Pulmonary artery endothelial cell (primary cell): ENCODE data around the gene PDE4B. TPM values are rescaled to one million over a fixed set of nuclear protein-coding genes. Genes with fewer than 3 reads are reported as not detected.

Experiments used
- DNase-seq: peaks from one replicate; pipeline ENCODE4 v3.0.0-alpha.2; 2011; ENCODE audit warnings: low read depth, low spot score
- total RNA-seq: library from RNA; depleted of rRNA; stranded (reverse); fragments of >200 nt; gene quantifications from 2 replicates; pipeline ENCODE4 v1.2.3, GENCODE V29; 2014

The PDE4B gene
- total RNA-seq, 1 donor from 2014 or later: 53.2 TPM

DNA sequence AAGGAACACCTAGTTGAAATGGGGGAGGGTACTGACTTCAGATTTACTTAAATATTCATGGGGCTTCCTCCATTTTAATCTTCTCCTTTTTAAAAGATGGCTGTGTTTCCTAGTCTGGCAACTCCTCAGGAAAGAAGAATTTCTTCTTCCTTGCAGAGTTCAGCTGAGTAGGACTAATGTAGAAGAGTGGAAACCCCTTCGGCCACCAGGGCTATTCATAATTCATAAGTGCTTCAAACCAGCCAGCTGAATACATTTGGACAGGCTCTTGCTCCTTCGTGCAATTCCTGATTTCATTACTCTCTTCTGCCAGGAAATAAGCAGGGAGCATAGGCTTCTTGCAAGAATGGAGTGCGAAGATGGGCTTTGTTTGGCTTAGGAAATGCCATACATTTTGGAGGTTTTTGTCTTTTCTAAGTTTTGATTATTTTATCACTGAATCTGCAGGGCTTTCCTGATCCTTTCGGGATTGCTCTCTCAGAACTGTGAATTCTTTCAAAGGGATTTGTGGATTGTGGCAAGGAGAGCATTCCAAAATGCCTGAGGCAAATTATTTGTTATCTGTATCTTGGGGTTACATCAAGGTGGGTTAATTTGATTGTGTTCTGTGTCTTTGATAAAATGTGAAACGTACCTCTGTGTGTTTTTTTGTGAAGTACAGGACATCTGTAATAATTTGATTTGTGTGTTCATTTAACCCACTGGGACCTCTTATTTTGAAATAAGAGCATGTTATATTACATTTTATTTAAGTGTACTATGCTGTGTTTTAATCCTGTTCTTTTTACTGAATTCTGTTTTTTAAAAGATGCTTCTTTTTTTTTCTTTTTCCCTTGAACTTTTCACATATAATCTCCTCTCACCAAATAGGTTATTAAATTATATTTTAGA, 561.9 kb downstream of the PDE4B start:
- peak; percentile 51 for DNase-seq

DNA sequence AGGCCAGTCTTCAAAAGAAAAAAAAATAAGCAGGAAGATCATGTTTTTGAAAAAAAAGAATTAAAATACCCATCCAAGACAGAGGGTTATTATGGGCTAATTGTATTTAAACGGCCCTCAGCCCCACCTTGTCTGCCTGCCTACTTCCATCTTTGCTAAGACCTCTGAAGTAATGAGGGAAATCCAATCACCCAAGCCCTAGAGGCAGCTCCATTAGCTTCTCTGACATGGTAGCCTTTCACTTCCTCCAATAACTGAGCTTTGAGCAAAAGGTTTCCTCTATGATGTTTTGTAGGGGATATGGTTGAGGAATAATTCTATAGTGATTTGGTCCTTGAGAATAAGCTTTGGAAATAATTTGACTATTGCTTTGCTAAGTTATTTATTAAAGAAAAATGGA, 563.1 kb downstream of the PDE4B start:
- no peak for DNase-seq

DNA sequence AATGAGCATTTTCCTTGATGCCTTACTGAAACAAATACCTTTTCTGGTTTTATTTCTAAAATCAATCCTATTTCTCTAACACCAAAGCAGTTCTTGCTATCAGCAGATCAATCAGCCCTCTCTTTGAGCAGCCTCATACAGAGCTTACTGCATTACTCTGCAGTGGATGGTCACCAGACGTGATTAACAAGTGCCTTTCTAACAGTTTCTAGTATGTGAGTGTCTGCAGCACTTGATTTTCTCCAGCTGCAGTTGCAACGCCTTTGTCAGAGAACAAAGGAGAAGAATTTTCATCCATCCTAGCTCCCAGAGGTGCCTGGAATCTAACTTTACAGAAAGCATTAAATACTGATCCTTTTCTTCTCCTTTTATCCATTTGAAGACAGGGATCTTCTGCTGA, 563.9 kb downstream of the PDE4B start:
- DNase-seq: no peak

DNA sequence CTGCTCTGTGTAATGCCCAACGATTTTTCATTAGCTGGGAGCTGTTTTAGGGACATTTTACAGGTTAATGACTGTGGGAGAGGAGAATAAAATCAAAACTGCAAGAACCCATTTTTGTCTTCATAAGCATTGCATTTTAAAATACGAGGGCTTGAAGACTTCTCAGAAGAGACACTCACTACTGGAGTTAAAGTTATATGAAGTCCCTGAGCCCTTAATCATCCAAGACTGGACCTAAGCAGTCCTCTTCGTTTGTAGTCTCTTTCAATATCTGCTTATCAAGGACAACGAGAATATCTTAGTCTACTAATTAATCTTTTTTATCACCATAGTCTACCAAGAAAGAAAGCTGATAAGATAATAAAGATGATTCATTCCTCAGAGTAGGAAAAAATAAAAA, 564.3 kb downstream of the PDE4B start:
- no peak for DNase-seq

DNA sequence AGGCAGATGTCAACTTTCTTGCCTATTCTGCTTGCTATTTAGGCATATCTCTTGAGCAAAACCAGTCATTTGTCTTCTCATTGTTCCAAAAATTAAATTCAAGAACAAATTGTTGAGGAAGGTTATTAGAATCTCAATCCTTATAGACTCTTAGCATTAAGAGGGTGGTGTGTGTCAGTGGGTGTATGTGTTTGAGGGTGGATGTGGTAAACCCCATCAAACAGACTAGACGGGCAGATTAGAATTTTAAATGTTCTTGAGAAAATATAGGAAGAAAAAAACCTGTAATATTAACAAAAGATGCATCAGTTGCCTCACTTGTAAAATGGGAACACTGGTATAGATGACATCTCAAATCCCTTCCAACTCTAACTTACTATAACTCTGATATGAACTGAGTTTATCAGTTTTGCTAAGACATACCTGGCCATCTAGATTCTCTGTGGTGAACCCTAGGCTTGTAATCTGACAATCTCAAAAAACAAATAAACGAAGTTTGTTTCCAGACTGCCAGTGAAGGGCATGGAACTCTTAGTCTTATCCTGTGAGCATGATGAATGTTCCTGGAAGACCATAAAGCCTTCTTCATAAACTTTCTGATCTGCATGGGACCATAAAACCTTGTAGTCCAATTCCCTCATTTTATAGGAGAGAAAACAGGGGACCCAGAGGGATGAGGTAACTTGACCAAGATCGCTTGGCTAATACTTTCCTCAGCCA, 564.9 kb downstream of the PDE4B start:
- DNase-seq: no peak

DNA sequence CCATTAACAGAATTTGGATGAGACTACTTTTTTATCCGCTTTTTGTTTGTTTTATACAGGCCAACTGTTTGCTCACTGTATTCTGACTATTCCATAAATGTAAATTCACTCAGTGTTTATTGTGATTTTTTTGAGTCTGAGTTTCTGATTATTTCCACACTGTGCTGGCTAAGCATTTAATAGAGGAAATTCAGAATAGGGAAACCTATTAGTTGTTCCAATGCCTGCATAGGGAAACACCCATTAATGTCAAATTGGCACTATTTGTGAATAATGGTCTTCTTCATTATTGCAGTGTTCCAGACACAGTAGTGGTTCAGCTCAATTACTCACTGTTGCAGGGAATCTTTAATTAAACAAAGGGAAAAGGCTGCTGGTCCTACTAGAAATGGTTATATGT, 566.6 kb downstream of the PDE4B start:
- DNase-seq: no peak

DNA sequence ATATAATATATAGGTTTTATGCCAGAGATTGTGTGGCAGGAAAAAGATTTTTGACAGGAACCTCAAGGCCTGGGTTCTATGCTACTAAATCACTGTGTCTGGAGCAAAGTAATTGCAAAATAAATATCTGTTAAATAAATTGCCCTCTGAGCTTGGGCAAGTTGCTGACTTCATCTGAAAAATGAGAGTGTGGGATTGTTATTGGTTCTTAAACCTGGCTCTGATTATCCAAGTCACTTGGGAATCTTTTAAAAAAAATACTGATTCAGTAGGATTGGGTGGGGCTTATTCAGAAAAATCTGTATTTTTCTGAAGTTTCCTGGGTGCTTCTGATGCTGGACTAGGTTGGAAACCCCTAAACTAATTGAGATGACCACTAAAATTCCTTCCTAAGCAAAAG, 567.1 kb downstream of the PDE4B start:
- DNase-seq: no peak

DNA sequence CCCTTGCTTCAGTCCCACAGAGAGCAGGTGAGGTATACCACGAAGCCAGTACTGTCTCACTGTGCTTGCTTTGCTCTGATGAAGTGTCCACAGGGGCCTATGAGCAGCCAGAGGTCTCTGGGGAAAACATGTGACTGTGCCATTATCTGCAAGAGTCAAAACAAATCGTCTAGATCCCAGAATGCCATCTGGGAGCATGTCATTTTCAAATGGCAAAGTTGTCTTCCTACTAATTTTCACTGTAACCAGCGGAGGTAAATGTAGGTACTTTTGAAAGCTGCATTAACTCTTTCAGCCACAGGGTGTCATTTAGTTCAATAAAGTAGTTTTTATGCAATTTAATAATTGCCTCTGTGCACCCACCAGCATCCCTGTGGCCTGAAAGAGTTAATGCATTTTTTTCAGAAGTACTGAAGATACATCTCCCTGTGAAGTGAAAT, 567.6 kb downstream of the PDE4B start:
- DNase-seq: no peak

DNA sequence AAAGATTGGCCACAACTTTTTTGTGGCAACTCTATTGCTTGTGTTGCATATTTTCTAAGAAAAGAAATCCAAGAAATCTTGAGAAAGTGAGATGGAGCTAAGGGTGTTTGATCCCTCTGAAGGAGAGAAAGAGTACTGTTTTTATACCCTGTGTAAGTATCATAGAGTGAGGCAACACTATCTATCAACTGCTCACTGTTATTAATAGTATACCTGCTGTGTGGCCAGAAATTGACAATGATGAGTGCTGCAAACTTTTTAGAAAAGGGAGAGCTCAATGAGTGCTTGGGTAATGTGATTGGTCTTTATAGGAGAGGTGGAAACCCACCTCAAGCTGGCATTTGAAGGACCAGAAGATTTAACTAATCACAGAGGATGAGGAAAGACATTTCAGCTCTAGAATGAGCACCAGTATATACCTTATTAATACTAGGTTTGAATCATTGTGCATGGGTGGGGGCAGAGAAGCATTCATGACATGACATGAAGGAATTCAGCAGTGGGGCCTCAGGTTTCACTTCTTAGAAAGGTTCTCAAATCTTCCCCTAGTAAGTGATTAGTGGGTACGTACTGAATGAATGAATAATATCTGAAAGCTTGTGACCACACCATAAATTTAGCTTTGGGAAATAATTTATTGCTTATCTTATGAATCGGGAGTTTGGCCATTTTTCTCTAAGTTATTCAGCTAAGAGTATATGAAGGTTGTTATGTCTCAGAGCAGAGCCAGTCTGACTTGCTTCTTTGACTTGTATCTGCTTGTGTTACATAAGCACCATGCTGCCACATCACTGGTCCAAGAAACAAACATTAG, 572.1 kb downstream of the PDE4B start:
- no peak for DNase-seq

DNA sequence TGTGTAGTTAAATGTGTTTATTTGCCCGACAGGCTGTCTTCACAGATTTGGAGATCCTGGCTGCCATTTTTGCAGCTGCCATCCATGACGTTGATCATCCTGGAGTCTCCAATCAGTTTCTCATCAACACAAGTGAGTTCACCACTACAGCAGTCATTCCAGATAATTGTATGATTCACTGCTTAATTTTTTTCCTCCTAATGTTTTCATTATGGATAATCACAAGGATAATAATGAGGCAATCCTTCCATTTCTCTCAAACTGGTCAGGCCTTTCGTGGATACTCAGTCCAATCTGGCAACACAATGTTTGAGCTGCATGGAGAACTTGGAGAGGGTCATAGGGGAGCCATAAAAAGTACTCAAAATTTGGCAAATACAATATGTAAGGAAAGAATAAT, 572.9 kb downstream of the PDE4B start:
- no peak for DNase-seq

DNA sequence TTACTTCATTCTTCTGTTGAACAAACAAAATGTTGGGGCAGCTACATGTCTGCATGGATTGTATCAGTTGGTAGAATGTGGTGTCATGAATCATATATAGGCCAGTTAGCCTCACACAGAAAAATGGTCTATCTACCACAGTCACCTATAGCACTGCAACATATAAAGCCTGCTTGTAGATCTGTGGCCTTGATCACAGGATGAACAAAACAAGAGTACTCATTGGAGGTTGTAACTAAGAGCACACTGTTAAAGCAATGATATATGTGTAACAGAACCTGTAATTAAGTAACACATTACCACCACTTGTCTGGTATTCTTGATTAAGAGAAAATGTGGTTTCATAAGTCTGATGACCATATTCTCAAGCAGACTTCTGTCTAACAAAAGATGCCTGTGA, 573.9 kb downstream of the PDE4B start:
- DNase-seq: no peak

DNA sequence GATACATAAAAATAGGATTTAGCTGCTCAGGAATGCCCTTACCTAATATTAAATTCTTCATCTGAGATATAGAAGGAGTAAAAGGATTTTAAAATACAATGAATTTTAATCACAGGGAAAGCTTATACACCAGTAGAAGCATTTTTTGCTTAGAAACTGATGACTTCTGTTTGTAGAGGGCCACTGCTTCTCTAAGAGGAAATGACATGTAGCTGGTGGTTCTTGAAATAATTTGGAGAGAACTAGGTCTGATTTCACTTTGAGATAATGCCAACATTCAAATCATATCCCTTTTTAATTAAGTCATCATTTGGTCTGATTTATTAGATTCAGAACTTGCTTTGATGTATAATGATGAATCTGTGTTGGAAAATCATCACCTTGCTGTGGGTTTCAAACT, 574.7 kb downstream of the PDE4B start:
- no peak for DNase-seq

DNA sequence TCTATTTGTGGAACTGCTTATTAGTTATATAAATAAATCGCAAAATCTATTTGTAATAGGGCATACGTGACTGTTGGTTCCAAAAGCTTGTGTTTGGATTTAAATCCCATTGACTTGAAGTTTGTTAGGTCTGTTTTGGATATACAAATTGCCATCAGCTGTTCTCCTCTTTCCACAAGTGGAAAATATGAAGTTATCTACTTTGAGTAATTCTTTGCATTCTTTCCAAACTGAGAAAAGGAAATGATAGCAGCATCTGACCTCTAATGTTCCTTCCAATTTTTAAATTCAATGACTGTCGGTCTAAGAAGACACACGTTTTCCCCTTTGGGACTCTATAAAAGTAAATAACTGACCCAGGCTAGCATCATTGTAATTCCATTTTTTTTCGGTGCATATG, 575.6 kb downstream of the PDE4B start:
- no peak for DNase-seq

DNA sequence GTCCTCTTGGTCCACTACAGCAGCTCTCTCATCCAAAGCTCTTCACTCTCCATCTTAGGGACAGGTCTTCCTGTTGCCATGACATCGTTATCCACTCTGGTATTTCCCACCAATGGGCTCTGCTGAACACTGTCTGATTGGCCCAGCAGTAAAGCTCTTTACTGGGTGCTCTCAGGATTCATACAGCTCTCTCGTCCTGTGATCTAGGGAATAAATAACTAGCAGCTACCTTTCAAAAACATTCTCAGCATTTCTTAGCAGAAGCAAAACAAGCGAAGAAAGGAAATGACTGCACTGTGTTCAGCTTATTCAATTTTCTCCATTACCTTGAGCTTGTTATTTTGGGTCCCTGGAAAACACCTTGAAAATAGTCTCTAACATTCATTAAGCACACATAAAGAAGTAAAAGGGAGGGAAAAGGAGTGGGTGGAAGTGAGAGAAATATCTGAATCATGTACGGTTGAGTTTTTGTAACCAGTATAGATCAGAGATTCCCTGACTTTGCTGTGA, 577.8 kb downstream of the PDE4B start:
- no peak for DNase-seq

DNA sequence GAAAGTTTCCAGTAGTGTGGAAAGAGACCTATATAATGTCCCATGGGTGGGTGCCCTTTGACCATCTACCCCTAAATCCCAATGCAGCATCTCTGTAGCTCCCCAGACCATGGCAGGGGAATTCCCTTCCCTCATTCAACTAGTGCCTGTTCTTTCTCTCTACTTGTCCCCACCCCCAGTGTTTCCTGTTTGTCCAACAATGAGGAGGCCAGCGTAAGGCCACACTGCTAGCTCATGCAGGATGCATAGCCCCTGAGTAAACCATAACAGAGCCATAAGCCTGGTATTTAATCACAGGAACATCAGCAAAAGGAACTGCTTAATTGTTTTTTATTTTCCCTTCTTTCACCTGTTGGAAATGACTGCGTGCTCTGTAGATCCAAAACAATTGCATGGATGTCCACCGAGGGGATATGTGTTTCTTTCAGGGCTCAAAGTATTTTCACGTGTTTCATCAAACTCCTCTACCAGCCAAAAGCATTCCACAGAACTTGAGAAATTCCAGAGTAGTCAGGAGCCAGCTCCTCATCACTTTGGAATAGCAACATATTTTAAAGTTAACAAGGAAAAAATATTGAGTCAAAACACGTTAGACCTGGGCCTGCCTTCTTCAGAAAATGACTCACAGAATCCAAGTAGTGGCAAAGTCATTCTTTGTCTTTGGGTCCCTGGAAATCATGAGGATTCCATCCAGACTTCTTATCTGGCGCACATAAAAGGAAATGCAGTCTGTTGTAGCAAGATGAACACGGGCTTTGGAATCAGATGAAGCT, 578.7 kb downstream of the PDE4B start:
- DNase-seq: peak; percentile 86

DNA sequence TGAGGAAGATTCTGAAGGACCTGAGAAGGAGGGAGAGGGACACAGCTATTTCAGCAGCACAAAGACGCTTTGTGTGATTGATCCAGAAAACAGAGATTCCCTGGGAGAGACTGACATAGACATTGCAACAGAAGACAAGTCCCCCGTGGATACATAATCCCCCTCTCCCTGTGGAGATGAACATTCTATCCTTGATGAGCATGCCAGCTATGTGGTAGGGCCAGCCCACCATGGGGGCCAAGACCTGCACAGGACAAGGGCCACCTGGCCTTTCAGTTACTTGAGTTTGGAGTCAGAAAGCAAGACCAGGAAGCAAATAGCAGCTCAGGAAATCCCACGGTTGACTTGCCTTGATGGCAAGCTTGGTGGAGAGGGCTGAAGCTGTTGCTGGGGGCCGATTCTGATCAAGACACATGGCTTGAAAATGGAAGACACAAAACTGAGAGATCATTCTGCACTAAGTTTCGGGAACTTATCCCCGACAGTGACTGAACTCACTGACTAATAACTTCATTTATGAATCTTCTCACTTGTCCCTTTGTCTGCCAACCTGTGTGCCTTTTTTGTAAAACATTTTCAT, 579.9 kb downstream of the PDE4B start:
- DNase-seq: no peak

DNA sequence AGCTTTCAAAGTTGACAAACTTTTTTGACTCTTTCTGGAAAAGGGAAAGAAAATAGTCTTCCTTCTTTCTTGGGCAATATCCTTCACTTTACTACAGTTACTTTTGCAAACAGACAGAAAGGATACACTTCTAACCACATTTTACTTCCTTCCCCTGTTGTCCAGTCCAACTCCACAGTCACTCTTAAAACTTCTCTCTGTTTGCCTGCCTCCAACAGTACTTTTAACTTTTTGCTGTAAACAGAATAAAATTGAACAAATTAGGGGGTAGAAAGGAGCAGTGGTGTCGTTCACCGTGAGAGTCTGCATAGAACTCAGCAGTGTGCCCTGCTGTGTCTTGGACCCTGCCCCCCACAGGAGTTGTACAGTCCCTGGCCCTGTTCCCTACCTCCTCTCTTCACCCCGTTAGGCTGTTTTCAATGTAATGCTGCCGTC, 580.5 kb downstream of the PDE4B start:
- DNase-seq: no peak

DNA sequence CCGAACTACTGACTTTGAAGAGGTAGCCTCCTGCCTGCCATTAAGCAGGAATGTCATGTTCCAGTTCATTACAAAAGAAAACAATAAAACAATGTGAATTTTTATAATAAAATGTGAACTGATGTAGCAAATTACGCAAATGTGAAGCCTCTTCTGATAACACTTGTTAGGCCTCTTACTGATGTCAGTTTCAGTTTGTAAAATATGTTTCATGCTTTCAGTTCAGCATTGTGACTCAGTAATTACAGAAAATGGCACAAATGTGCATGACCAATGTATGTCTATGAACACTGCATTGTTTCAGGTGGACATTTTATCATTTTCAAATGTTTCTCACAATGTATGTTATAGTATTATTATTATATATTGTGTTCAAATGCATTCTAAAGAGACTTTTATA, 581.5 kb downstream of the PDE4B start:
- no peak for DNase-seq

DNA sequence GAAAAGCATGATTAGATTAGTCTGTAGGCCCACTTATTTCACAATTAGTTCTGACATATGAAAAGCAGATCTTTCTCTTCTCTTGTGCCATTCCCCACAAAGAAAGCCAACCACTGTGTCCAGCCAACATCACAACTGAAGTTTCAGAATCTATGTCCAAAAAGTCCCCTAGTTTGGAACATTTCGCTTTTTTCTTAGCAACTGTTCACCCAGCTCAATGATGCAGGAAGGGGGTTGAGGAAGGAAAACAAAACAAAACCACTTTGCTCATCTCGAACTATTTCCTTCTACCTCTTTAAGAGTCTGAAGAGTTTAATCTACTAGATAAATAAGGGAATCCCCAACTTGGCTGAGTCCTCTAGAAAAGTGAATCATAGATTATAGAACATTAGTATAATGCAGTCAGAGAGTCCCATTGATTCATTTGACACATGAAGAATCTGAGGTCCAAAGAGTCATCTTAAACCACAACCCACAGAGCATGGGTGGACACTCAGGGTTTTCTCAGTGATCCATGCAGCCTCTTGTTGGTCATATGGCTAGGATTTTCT, 581.9 kb downstream of the PDE4B start:
- no peak for DNase-seq

DNA sequence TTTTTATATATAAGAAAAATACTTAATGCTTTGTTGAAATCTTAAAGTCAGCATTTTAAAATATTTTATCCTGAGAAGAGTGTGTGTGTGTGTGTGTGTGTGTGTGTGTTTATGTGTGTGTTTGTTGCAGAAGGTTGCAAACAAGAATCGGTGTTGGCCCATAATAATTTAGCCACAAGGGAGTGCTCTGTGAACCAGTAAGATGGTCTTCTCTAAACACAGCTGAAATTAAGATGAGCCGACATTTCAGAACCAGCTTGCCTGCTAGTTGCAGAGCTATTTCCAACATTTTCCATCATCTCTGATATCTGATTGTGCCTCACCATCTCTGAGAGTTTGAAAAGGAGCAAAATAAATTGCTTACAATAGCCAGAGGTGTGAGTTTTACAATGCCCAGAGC, 582.4 kb downstream of the PDE4B start:
- no peak for DNase-seq
